Measurements from ENCODE around the gene WDPCP. TPM values are rescaled to one million over a fixed set of nuclear protein-coding genes. Genes with fewer than 3 reads are reported as not detected.

The WDPCP gene
- total and polyA plus RNA-seq, 2 of the 13 experiments (the other 11 are each of a cell fraction or from before 2014, with no cell fraction given) = 2.9 to 5.2 TPM

DNA sequence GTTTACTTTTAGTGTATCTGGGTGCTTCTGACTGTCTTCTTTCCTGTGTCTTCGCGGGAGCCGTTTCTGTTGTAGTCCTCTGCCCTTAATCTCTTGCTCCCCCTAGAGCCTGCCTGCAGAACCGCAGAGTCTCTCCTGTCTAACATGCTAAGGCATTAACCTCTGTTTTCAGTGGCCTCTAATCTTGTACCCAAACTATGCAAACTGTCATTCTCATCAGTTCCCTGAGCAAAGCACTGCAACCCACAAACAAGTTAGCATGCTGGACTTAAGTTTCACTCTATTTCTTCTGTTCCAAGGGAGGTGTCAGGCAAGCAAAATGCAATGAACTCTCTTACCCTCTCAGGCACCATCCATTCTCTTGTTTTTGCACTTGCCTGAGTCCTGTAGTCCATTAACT is 399.3 kb downstream of the WDPCP start (continued):
- TF ChIP-seq, protein P1, sequence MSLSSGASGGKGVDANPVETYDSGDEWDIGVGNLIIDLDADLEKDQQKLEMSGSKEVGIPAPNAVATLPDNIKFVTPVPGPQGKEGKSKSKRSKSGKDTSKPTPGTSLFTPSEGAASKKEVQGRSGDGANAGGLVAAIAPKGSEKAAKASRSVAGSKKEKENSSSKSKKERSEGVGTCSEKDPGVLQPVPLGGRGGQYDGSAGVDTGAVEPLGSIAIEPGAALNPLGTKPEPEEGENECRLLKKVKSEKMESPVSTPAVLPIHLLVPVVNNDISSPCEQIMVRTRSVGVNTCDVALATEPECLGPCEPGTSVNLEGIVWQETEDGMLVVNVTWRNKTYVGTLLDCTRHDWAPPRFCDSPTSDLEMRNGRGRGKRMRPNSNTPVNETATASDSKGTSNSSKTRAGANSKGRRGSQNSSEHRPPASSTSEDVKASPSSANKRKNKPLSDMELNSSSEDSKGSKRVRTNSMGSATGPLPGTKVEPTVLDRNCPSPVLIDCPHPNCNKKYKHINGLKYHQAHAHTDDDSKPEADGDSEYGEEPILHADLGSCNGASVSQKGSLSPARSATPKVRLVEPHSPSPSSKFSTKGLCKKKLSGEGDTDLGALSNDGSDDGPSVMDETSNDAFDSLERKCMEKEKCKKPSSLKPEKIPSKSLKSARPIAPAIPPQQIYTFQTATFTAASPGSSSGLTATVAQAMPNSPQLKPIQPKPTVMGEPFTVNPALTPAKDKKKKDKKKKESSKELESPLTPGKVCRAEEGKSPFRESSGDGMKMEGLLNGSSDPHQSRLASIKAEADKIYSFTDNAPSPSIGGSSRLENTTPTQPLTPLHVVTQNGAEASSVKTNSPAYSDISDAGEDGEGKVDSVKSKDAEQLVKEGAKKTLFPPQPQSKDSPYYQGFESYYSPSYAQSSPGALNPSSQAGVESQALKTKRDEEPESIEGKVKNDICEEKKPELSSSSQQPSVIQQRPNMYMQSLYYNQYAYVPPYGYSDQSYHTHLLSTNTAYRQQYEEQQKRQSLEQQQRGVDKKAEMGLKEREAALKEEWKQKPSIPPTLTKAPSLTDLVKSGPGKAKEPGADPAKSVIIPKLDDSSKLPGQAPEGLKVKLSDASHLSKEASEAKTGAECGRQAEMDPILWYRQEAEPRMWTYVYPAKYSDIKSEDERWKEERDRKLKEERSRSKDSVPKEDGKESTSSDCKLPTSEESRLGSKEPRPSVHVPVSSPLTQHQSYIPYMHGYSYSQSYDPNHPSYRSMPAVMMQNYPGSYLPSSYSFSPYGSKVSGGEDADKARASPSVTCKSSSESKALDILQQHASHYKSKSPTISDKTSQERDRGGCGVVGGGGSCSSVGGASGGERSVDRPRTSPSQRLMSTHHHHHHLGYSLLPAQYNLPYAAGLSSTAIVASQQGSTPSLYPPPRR (CRISPR knock-in tag; IDR thresholded peaks at IDR 0.05; ENCODE audit: borderline replicate concordance) = no peak
- TF ChIP-seq ZNF33B (CRISPR knock-in tag; IDR thresholded peaks at IDR 0.05) = no peak
- no peak for TF ChIP-seq DPF2 (CRISPR knock-in tag; IDR thresholded peaks at IDR 0.05; ENCODE audit: borderline replicate concordance, low read depth)
- TF ChIP-seq, protein P2, sequence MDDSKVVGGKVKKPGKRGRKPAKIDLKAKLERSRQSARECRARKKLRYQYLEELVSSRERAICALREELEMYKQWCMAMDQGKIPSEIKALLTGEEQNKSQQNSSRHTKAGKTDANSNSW (CRISPR knock-in tag; IDR thresholded peaks at IDR 0.05; ENCODE audit: borderline replicate concordance) = no peak
- TF ChIP-seq, protein P3, sequence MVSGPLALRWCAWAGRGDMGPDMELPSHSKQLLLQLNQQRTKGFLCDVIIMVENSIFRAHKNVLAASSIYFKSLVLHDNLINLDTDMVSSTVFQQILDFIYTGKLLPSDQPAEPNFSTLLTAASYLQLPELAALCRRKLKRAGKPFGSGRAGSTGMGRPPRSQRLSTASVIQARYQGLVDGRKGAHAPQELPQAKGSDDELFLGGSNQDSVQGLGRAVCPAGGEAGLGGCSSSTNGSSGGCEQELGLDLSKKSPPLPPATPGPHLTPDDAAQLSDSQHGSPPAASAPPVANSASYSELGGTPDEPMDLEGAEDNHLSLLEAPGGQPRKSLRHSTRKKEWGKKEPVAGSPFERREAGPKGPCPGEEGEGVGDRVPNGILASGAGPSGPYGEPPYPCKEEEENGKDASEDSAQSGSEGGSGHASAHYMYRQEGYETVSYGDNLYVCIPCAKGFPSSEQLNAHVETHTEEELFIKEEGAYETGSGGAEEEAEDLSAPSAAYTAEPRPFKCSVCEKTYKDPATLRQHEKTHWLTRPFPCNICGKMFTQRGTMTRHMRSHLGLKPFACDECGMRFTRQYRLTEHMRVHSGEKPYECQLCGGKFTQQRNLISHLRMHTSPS (CRISPR knock-in tag; IDR thresholded peaks at IDR 0.05; ENCODE audit: low read depth) = no peak
- no peak for TF ChIP-seq MBNL3 (CRISPR knock-in tag; conservative IDR thresholded peaks at IDR 0.05)
- no peak for TF ChIP-seq CBX2 (IDR thresholded peaks at IDR 0.05; ENCODE audit: low read depth, low read length)
- no peak for TF ChIP-seq CBX2 (CRISPR knock-in tag; IDR thresholded peaks at IDR 0.05; ENCODE audit: low read depth)
- TF ChIP-seq SATB2 (CRISPR knock-in tag; IDR thresholded peaks at IDR 0.05) = no peak
- no peak for TF ChIP-seq IKZF4 (CRISPR knock-in tag; IDR thresholded peaks at IDR 0.05; ENCODE audit: borderline replicate concordance, low read depth, not compliant biosample characterization)
- no peak for TF ChIP-seq SRY (CRISPR knock-in tag; IDR thresholded peaks at IDR 0.05)
- TF ChIP-seq, protein P4, sequence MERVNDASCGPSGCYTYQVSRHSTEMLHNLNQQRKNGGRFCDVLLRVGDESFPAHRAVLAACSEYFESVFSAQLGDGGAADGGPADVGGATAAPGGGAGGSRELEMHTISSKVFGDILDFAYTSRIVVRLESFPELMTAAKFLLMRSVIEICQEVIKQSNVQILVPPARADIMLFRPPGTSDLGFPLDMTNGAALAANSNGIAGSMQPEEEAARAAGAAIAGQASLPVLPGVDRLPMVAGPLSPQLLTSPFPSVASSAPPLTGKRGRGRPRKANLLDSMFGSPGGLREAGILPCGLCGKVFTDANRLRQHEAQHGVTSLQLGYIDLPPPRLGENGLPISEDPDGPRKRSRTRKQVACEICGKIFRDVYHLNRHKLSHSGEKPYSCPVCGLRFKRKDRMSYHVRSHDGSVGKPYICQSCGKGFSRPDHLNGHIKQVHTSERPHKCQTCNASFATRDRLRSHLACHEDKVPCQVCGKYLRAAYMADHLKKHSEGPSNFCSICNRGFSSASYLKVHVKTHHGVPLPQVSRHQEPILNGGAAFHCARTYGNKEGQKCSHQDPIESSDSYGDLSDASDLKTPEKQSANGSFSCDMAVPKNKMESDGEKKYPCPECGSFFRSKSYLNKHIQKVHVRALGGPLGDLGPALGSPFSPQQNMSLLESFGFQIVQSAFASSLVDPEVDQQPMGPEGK (CRISPR knock-in tag; IDR thresholded peaks at IDR 0.05) = no peak
- no peak for TF ChIP-seq REXO4 (CRISPR knock-in tag; IDR thresholded peaks at IDR 0.05; ENCODE audit: borderline replicate concordance)
- TF ChIP-seq, protein P5, sequence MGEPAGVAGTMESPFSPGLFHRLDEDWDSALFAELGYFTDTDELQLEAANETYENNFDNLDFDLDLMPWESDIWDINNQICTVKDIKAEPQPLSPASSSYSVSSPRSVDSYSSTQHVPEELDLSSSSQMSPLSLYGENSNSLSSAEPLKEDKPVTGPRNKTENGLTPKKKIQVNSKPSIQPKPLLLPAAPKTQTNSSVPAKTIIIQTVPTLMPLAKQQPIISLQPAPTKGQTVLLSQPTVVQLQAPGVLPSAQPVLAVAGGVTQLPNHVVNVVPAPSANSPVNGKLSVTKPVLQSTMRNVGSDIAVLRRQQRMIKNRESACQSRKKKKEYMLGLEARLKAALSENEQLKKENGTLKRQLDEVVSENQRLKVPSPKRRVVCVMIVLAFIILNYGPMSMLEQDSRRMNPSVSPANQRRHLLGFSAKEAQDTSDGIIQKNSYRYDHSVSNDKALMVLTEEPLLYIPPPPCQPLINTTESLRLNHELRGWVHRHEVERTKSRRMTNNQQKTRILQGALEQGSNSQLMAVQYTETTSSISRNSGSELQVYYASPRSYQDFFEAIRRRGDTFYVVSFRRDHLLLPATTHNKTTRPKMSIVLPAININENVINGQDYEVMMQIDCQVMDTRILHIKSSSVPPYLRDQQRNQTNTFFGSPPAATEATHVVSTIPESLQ (CRISPR knock-in tag; conservative IDR thresholded peaks at IDR 0.05) = no peak
- no peak for TF ChIP-seq ZNF792 (CRISPR knock-in tag; IDR thresholded peaks at IDR 0.05)
- TF ChIP-seq ELF3 (CRISPR knock-in tag; IDR thresholded peaks at IDR 0.05) = peak; percentile 34; the same call in 1 of the 2 replicates
- TF ChIP-seq, protein P6, sequence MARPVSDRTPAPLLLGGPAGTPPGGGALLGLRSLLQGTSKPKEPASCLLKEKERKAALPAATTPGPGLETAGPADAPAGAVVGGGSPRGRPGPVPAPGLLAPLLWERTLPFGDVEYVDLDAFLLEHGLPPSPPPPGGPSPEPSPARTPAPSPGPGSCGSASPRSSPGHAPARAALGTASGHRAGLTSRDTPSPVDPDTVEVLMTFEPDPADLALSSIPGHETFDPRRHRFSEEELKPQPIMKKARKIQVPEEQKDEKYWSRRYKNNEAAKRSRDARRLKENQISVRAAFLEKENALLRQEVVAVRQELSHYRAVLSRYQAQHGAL (CRISPR knock-in tag; IDR thresholded peaks at IDR 0.05; ENCODE audit: not compliant biosample characterization) = no peak
- TF ChIP-seq ZNF251 (CRISPR knock-in tag; IDR thresholded peaks at IDR 0.05) = no peak
- TF ChIP-seq AGO1 (IDR thresholded peaks at IDR 0.05; ENCODE audit: low read depth, low read length, poor library complexity, severe bottlenecking) = no peak

Measured in HepG2 (cell line).